Tibial nerve (tissue), 4 donors: ENCODE results near the gene HADH.

Experiments used
- CTCF ChIP-seq, 5 experiments: fragments of 200-600 bp in 3 of 5; fragments of 450-650 bp in 2 of 5; sonication (generic) in 3 of 5; IDR thresholded peaks; one replicate each; pipeline ENCODE4 v1.5.1; 2016 to 2019; ENCODE audit warnings: antibody characterized with exemption in 5 of 5, mild to moderate bottlenecking in 3 of 5, moderate library complexity in 2 of 5
- EP300 ChIP-seq, 2 donors: sonication (generic); formaldehyde crosslinking; IDR thresholded peaks; one replicate each; pipeline ENCODE4 v1.6.1; 2017; ENCODE audit warnings: antibody characterized with exemption in 2 of 2, mild to moderate bottlenecking in 1 of 2
- POLR2A ChIP-seq, 2 donors: fragments of 450-650 bp; IDR thresholded peaks; one replicate each; pipeline ENCODE4 v1.6.1; 2017; ENCODE audit warnings: antibody characterized with exemption in 2 of 2, mild to moderate bottlenecking in 2 of 2, moderate library complexity in 2 of 2

DNA sequence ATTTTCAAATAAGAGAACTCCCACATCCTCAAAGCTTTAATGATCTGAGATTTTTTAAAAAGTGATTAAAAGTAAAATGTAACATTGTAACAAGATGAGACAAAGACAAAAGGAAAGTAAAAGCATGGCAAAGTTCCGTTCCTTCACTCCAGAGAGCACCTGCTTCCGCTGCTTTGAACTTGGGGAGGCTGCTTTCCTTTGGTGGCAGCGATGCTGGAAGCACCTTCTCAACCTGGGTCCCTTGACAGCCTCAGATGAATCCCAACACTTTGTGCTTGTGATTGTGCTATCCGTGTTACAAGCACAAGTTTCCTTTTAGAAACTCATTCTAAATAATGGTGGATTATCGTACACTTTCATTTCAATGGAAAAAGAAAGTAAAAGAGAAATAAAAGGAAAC lies 59.7 kb downstream of the HADH start:
- TF ChIP-seq CTCF (IDR thresholded peaks at IDR 0.05) = no peak
- TF ChIP-seq POLR2A (IDR thresholded peaks at IDR 0.05) = no peak
- TF ChIP-seq EP300 (IDR thresholded peaks at IDR 0.05) = no peak
